ENCODE measurements around the gene TBC1D8.
A peak's percentile ranks its signal among the peaks of the same experiment; 100 is the strongest.
"Not testable (repeated sequence)": the region's sequence is repeated elsewhere in the genome, so short reads cannot be mapped to it uniquely, and the experiment has no call there.

Gene TBC1D8

DNA sequence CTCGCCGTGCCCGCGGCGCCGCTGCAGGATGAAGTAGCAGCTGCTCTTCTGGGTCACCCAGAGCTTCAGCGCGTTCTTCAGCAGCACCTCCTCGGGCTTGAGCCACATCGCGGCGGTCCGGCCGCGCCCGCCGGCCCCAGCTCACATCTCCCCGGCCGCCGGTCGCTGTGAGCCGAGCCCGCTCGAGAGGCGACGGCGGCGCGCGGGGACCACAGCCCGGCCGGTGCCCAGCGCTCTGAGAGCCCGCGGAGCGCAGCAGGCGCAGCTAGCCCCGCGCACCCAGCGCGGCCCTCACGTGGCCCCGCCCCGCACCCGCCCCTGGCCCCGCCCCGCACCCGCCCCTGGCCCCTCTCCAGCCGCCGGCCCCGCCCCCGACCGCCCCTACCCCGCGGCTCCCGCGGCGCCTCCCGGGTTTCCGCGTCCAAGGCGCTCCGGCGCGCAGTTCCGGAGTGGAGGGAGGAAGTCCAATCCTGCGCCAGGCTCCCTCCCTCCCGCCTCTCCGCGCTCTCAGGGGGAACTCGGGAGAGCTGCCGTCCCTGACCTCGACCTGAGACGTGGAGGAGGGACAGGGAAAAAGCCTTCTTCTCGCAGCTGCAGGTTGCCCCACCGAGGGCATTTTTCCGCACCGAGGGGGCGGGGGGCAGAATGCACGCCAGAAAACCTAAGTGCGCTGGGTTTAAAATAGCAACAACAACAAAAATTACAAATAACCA lies at the start of gene TBC1D8:
Gene TBC1D8, minus strand, starts transcription at position 237 of the 713 bp plus-strand sequence. Its CDS starts 129 bp downstream, at position 108.
- DNase-seq (ENCODE audit: low read depth), result peak; percentile 61

- no peak for DNase-seq (ENCODE audit: low read depth)
Observed at GRCh38 chr2:101200676-101201075, 49.5 kb upstream of the TBC1D8 start.

DNA sequence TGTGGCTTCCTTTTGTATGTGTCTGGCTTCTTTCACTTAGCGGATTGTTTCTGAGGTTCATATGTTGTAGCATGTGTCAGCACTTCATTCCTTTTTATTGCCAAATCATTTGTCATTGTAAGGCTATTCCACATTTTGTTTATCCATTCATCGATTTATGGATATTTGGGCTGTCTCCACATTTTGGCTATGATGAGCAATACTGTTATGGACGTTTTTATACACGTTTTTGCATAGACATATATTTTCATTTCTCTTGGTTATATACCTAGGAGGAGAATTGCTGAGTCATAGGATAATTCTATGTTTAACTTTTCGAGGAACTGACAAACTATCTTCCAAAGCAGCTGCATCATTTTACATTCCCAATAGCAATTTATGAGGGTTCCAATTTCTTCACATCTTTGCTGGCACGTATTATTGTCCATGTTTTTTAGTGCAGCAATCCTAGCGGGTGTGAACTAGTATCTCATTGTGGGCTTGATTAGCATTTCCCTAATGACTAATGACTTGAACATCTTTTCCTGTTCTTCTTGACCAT lies 48.1 kb upstream of the TBC1D8 start:
- peak; percentile 31 for DNase-seq (ENCODE audit: low read depth)

- DNase-seq (ENCODE audit: low read depth), result no peak
Observed at GRCh38 chr2:101197814-101198213, 46.6 kb upstream of the TBC1D8 start.

DNA sequence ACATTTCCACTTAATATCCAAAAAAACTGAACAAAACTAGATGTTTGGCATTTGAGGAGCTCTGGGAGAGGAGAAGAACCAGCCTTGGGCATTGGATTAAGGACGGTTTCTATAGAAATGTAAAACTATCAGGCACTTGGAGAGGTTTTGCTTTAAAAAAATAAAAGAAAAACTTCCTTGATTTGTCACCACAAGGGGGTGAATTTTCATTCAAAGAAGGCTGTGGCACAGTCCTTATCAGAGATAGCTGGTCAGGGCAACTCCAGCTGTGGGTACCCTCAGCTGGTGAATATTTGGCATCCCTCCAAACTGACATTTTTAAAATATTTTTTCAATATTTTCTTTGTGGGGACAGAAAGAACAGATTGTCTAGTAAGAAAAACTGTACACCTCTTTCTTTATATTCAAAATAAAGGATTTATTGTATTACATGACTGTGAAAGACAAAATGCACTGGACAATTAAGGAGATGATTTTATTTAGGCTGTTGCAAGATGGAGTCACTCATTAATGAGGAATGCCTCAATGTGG lies 46.1 kb upstream of the TBC1D8 start:
- no peak for DNase-seq (ENCODE audit: low read depth)

DNA sequence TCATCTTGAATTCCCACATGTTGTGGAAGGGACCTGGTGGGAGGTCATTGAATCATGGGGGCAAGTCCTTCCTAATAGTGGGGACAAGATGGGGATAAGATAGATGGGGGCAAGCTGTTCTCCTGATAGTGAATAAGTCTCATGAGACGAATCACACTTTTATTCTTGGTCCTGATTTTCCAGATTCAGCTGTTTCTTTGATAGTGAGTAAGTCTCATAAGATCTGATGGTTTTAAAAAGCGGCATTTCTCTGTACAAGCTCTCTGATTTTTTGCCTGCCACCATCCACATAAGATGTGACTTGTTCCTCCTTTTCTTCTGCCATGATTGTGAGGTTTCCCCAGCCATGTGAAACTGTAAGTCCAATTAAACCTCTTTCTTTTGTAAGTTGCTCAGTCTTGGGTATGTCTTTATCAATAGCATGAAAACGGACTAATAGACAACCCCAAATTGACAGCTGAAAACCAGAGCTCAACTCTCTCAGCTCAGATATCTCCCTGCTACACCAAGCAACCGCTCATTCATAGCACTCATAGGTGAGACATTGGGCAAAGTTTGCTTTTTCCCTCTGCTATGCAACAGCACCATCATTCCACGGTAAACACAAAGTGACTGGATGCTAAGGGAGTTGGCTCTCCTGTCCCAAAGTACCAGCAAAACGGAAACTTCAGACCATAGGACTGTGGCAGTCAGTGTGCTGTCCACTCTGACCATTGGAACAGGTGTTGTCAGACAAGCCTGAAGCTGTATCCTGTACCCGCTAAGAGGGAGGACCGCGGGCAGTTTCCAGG lies 44.9 kb upstream of the TBC1D8 start:
- DNase-seq (ENCODE audit: low read depth), result no peak

DNA sequence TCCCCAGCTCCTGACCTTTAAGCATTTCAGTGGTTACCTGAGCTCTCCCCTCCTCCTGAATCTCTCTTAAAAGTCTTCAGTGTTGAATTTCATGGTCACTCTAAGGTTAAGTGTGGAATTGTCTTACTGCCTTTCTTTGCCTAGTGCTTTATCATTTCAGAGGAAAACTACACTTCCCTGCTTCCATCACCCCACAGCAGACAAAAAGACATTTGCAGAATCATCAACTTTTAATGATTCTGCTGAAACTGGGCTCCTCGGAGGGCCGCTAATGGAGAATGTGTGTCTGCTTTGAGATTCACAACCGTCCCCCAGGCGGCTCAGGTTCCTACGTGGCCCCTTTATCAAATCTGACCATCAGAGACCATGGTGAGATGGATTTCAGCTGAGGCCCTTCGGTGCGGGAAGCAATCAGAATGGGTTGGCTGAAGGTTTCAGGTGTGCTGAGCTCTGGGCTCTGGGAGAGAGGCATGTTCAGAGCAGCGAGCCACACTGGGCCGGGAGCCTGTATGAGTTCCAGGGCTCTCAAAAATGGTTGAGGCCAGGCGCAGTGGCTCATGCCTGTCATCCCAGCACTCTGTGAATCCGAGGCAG lies 41.9 kb upstream of the TBC1D8 start:
- DNase-seq (ENCODE audit: low read depth), result no peak

DNA sequence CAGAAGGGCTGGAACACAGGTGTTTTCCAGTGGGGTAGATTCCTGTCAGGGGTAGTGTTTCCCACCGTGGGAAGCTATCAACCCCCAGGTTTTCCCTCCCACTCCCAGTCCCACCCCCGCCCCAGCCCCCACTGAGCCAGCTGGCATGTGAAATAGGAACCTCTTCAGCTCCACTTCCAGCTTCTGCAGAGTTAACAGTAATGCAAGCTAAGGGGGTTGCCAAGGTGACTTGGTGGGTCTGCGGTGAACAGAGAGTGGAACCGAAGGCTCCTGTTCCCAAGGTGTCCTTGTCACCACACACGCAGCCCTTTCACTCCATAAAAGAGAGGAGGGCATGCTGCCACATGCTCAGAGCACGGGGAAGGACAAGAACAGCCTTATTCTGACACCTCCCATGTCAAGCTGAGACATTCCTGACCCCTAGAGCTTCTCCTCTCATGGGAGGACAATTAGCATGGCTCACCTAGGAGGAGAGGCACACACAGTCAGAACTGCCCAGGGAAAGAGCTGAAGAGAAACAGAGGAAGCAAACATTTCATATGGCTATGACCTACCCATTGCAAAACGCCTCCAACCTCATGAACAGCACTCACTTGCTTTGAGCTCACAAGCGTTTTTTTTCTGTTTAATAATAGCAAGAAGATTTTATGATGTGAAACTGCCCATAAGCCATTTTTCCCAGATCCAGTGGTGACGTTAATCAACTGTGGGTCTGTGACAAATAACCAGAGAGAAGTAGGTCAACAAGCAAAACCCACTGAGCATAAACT lies 39.8 kb upstream of the TBC1D8 start:
- DNase-seq (ENCODE audit: low read depth), result peak; percentile 9

- DNase-seq (ENCODE audit: low read depth), result peak; percentile 36
Observed at GRCh38 chr2:101188683-101189405, 37.7 kb upstream of the TBC1D8 start.

DNA sequence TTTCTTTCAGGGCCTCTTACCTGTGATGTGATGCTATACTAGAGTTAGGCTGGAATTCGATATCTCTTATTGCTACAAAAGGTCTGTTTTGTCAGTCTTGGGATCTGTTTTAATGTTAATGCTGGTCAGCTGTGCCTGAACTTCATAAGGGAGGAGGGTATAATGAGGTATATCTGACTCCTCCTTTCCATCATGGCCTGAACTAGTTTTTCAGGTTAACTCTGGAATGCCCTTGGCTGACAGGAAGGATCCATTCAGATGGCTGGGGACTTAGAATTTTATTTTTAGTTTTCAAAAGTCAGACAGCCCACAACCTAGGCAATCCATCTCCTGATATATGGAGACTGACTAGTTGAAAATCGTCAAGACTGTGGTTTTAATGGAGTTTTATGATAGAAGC lies 35.9 kb upstream of the TBC1D8 start:
- no peak for DNase-seq (ENCODE audit: low read depth)

DNA sequence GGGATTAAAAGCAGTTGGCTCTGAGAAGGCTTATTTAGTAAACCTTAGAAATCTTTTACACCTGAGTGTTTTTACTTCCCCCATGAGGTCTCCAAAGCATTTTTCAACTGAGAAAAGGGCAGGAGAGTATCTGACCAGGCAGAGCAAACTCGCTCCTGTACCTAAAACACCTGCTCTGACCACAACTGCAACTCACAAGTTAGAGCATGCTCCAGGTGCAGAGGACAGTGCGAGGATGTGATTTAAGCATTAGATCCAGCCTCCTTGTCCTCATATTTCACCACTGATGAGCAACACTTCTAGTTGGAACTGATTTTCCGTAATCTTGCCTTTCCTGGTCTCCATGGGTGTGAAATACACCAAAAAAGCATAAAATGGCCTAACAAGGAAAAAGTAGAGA lies 34.5 kb upstream of the TBC1D8 start:
- DNase-seq (ENCODE audit: low read depth), result no peak

- DNase-seq (ENCODE audit: low read depth), result no peak
Observed at GRCh38 chr2:101185085-101185484, 33.9 kb upstream of the TBC1D8 start.

- no peak for DNase-seq (ENCODE audit: low read depth)
Observed at GRCh38 chr2:101179982-101180381, 28.8 kb upstream of the TBC1D8 start.

DNA sequence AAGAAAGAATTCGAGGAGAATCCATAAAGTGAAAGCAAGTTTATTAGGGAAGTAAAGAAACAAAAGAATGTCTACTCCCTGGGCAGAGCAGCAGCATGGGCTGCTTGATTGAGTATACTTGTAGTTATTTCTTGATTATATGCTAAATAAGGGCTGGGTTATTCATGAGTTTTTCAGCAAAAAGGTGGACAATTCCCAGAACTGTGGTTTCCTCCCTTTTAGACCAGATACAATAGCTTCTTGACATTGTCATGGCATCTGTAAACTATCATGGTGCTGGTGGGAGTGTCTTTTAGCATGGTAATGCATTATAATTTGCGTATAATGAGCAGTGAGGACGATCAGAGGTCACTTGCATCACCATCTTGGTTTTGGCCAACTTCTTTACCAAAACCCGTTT lies 25.6 kb upstream of the TBC1D8 start:
- no peak for DNase-seq (ENCODE audit: low read depth)

DNA sequence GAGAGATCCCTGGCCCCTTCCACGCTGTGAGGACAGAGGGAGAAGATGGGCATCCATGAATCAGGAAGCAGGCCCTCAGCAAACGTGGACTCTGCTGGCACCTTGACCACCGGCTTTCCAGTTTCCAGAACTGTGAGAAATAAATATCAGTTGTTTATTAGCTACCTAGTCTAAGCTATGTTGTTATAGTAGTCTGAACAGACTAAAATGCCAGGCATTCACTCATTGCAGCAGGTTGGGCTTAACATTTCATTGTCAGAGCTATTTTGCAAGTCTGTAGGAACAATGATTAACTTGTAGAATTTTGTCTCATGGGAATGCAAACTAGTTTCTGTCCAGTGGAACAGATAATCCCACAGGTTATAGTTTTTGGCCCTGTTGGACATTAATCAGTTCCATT lies 24.8 kb upstream of the TBC1D8 start:
- DNase-seq (ENCODE audit: low read depth), result peak; percentile 19

- no peak for DNase-seq (ENCODE audit: low read depth)
Observed at GRCh38 chr2:101173707-101174295, 22.6 kb upstream of the TBC1D8 start.

- not testable (repeated sequence) for DNase-seq (ENCODE audit: low read depth)
Observed at GRCh38 chr2:101169822-101170221, 18.6 kb upstream of the TBC1D8 start.

GRCh38 chr2:101168706-101169105 lies 17.5 kb upstream of the TBC1D8 start:
- DNase-seq (ENCODE audit: low read depth), result no peak

DNA sequence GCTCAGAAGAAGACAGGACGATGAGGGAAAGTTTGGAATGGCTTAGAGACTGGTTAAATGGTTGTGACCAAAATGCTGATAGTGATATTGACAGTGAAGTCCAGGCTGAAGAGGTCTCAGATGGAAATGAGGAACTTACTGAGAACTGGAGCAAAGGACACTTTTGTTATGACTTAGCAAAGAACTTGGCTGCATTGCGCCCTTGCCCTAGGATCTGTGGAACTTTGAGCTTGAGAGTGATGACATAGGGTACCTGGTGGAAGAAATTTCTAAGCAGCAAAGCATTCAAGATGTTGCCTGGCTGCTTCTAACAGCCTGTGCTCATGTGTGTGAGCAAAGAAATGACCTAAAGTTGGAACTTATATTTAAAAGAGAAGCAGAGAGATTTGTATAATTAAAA lies 16.4 kb upstream of the TBC1D8 start:
- not testable (repeated sequence) for DNase-seq (ENCODE audit: low read depth)

GRCh38 chr2:101164021-101164420 lies 12.8 kb upstream of the TBC1D8 start:
- DNase-seq (ENCODE audit: low read depth), result no peak

Data from amniotic epithelial cell (primary cell).